ENCODE results near the gene TALDO1. TPM values are rescaled to one million over a fixed set of nuclear protein-coding genes. Genes with fewer than 3 reads are reported as not detected.
A peak's percentile ranks its signal among the peaks of the same experiment; 100 is the strongest.

Gene TALDO1
- total and polyA plus RNA-seq, 4 donors = 72.5 to 181 (median 128) TPM

DNA sequence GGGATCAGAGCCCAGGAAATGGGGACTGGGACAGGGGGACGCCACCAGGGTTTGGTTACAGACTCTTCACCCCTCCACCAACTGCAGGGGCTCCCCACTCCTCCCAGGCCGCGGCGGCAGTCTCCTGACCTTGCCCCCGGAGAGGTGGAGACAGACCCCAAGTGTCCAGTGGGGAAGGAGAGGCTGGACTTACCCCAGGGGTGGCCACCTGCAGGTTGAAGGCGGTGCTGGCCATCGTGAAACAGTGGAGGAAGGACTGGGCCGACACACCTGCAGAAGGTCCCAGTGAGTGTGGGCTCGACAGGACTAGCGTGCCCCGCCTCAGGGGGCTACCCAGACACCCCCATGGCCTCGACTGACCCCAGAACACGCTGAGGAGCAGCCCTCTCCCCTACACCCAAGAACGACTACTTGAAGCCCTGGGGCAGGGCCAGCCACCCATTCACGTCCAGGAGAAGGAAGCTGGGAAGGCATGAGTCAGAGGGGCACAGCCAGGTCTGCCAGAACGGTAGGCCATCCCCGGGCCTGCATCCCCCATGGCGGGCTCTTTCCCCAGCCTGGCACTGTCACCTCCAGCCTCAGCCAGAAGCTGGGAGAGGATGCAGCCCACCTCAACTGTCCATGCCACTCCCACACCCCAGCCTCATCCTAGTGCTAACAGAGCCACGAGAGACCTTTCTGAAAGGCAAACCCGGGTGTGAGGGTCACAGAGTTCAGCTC lies 27.8 kb downstream of the TALDO1 start:
- no peak overlapping the region for H3K9ac ChIP-seq (ENCODE audit: low read depth in 1 of 2, low read length in 2 of 2)
- no peak overlapping the region for H3K4me3 ChIP-seq (ENCODE audit: low read depth in 1 of 3, low read length in 3 of 3)
- no peaks in the 10 kb centered on the region for H3K27me3 ChIP-seq (ENCODE audit: control insufficient read depth in 4 of 4, insufficient read depth in 4 of 4, low read length in 3 of 4)
- TF ChIP-seq JUND (IDR thresholded peaks at IDR 0.05) (no peak), RAD21 (IDR thresholded peaks at IDR 0.05) (no peak), HNF4A (conservative IDR thresholded peaks at IDR 0.05) (no peak), EGR1 (IDR thresholded peaks at IDR 0.05; ENCODE audit: low read depth in 2 of 2) (no peak)
- TF ChIP-seq, protein P1, sequence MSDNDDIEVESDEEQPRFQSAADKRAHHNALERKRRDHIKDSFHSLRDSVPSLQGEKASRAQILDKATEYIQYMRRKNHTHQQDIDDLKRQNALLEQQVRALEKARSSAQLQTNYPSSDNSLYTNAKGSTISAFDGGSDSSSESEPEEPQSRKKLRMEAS (IDR thresholded peaks at IDR 0.05) = no peak
- TF ChIP-seq, protein P2, sequence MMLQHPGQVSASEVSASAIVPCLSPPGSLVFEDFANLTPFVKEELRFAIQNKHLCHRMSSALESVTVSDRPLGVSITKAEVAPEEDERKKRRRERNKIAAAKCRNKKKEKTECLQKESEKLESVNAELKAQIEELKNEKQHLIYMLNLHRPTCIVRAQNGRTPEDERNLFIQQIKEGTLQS (IDR thresholded peaks at IDR 0.05) = no peak
- no peaks in the 10 kb centered on the region for H3K9me3 ChIP-seq (ENCODE audit: control insufficient read depth in 4 of 4, low read length in 3 of 4)
- H3K36me3 ChIP-seq (ENCODE audit: control insufficient read depth in 4 of 4, insufficient read depth in 3 of 4, low read depth in 1 of 4, low read length in 3 of 4) = peaks cover 5 to 22% (median 10%) of the 10 kb centered on the region in 4 donors
- no peak overlapping the region for H3K27ac ChIP-seq (ENCODE audit: low read depth in 1 of 2, low read length in 2 of 2)
- H3K4me1 ChIP-seq (ENCODE audit: control insufficient read depth in 4 of 4, insufficient read depth in 4 of 4, low read length in 3 of 4) = peaks cover 13 to 34% (median 21%) of the 10 kb centered on the region in 4 donors
- 86% methylated on average over 20 of the region's 20 CpGs for WGBS
- no peak for DNase-seq (ENCODE audit: low spot score)

DNA sequence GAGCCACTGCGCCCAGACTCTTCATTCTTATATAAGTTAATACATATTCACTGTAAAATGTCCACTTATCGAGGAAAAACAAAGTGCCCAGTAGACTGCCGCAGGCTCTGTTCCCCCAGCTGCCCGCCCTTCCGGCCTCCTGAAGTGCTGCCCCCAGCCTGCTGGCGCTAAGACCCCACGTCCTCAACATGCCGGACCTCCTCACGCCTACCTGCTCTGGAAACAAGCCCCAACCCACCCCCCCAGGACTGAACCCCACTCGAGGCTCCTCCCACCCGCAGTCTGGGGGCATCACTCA lies 28.9 kb downstream of the TALDO1 start:
- 58% methylated on average over 11 of the region's 11 CpGs for WGBS
- no peak for TF ChIP-seq HNF4A (conservative IDR thresholded peaks at IDR 0.05)
- TF ChIP-seq, protein P1 (IDR thresholded peaks at IDR 0.05) = no peak
- TF ChIP-seq GABPA (IDR thresholded peaks at IDR 0.05 in 1 of 2, conservative IDR thresholded peaks at IDR 0.05 in 1 of 2) = no peak
- TF ChIP-seq YY1 (IDR thresholded peaks at IDR 0.05) = no peak
- TF ChIP-seq, protein P3, sequence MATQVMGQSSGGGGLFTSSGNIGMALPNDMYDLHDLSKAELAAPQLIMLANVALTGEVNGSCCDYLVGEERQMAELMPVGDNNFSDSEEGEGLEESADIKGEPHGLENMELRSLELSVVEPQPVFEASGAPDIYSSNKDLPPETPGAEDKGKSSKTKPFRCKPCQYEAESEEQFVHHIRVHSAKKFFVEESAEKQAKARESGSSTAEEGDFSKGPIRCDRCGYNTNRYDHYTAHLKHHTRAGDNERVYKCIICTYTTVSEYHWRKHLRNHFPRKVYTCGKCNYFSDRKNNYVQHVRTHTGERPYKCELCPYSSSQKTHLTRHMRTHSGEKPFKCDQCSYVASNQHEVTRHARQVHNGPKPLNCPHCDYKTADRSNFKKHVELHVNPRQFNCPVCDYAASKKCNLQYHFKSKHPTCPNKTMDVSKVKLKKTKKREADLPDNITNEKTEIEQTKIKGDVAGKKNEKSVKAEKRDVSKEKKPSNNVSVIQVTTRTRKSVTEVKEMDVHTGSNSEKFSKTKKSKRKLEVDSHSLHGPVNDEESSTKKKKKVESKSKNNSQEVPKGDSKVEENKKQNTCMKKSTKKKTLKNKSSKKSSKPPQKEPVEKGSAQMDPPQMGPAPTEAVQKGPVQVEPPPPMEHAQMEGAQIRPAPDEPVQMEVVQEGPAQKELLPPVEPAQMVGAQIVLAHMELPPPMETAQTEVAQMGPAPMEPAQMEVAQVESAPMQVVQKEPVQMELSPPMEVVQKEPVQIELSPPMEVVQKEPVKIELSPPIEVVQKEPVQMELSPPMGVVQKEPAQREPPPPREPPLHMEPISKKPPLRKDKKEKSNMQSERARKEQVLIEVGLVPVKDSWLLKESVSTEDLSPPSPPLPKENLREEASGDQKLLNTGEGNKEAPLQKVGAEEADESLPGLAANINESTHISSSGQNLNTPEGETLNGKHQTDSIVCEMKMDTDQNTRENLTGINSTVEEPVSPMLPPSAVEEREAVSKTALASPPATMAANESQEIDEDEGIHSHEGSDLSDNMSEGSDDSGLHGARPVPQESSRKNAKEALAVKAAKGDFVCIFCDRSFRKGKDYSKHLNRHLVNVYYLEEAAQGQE (IDR thresholded peaks at IDR 0.05) = no peak
- TF ChIP-seq, protein P4, sequence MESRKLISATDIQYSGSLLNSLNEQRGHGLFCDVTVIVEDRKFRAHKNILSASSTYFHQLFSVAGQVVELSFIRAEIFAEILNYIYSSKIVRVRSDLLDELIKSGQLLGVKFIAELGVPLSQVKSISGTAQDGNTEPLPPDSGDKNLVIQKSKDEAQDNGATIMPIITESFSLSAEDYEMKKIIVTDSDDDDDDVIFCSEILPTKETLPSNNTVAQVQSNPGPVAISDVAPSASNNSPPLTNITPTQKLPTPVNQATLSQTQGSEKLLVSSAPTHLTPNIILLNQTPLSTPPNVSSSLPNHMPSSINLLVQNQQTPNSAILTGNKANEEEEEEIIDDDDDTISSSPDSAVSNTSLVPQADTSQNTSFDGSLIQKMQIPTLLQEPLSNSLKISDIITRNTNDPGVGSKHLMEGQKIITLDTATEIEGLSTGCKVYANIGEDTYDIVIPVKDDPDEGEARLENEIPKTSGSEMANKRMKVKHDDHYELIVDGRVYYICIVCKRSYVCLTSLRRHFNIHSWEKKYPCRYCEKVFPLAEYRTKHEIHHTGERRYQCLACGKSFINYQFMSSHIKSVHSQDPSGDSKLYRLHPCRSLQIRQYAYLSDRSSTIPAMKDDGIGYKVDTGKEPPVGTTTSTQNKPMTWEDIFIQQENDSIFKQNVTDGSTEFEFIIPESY (IDR thresholded peaks at IDR 0.05) = no peak
- TF ChIP-seq JUND (IDR thresholded peaks at IDR 0.05) = no peak
- TF ChIP-seq, protein P2 (IDR thresholded peaks at IDR 0.05) = no peak
- no peak for TF ChIP-seq SP1 (IDR thresholded peaks at IDR 0.05)
- TF ChIP-seq FOXA2 (IDR thresholded peaks at IDR 0.05) = no peak
- TF ChIP-seq HNF4G (IDR thresholded peaks at IDR 0.05) = no peak
- no peak for TF ChIP-seq TAF1 (conservative IDR thresholded peaks at IDR 0.05)
- TF ChIP-seq NR2F2 (IDR thresholded peaks at IDR 0.05) = no peak
- no peak for TF ChIP-seq RAD21 (IDR thresholded peaks at IDR 0.05)

More for the DNA sequence above, 28.9 kb downstream of the TALDO1 start:
- Histone ChIP-seq H3K27ac (ENCODE audit: low read depth in 1 of 2, low read length in 2 of 2) (no peak overlapping the region), H3K4me1 (ENCODE audit: control insufficient read depth in 4 of 4, insufficient read depth in 4 of 4, low read length in 3 of 4) (peaks cover 13 to 37% (median 21%) of the 10 kb centered on the region in 4 donors), H3K9ac (ENCODE audit: low read depth in 1 of 2, low read length in 2 of 2) (peak overlapping the region in 1 of 2 donors; percentile 32), H3K4me3 (ENCODE audit: low read depth in 1 of 3, low read length in 3 of 3) (peak overlapping the region in 2 of 3 donors; percentile 75 to 95), H3K9me3 (ENCODE audit: control insufficient read depth in 4 of 4, low read length in 3 of 4) (no peaks in the 10 kb centered on the region), H3K27me3 (ENCODE audit: control insufficient read depth in 4 of 4, insufficient read depth in 4 of 4, low read length in 3 of 4) (no peaks in the 10 kb centered on the region), H3K36me3 (ENCODE audit: control insufficient read depth in 4 of 4, insufficient read depth in 3 of 4, low read depth in 1 of 4, low read length in 3 of 4) (peaks cover 0 to 16% (median 7%) of the 10 kb centered on the region in 4 donors)
- no peak for DNase-seq (ENCODE audit: low spot score)
